Thyroid gland (tissue), 4 donors: Measurements from ENCODE around the gene TMCC2.

Experiments
- POLR2A ChIP-seq, 2 donors: fragments of 450-650 bp; IDR thresholded peaks; one replicate each; pipeline ENCODE4 v1.6.1; 2017; ENCODE audit warnings: antibody characterized with exemption in 2 of 2, mild to moderate bottlenecking in 2 of 2, moderate library complexity in 1 of 2
- TF ChIP-seq, protein P1 (sequence below), 6 experiments: fragments of 200-600 bp in 3 of 6; fragments of 450-650 bp in 3 of 6; sonication (generic) in 3 of 6; IDR thresholded peaks; one replicate each; pipeline ENCODE4 v1.5.1; 2016 to 2019; ENCODE audit warnings: antibody characterized with exemption in 6 of 6, mild to moderate bottlenecking in 2 of 6, inconsistent platforms in 1 of 6, moderate library complexity in 1 of 6

DNA sequence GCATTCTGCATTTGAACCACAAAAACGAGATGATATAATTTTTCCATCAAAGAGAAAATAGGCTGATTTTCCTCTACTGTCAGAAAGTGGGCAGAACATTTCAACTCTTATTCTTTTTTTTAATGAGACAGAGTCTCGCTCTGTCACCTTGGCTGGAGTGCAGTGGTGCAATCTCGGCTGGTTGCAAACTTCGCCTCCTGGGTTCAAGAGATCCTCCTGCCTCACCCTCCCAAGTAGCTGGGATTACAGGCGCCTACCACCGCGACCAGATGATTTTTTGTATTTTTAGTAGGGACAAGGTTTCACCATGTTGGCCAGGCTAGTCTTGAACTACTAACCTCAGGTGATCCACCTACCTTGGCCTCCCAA, 27.8 kb upstream of the TMCC2 start:
- TF ChIP-seq, protein P1, sequence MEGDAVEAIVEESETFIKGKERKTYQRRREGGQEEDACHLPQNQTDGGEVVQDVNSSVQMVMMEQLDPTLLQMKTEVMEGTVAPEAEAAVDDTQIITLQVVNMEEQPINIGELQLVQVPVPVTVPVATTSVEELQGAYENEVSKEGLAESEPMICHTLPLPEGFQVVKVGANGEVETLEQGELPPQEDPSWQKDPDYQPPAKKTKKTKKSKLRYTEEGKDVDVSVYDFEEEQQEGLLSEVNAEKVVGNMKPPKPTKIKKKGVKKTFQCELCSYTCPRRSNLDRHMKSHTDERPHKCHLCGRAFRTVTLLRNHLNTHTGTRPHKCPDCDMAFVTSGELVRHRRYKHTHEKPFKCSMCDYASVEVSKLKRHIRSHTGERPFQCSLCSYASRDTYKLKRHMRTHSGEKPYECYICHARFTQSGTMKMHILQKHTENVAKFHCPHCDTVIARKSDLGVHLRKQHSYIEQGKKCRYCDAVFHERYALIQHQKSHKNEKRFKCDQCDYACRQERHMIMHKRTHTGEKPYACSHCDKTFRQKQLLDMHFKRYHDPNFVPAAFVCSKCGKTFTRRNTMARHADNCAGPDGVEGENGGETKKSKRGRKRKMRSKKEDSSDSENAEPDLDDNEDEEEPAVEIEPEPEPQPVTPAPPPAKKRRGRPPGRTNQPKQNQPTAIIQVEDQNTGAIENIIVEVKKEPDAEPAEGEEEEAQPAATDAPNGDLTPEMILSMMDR (IDR thresholded peaks at IDR 0.05) = no peak
- no peak for TF ChIP-seq POLR2A (IDR thresholded peaks at IDR 0.05)
